Ishikawa (cell line): Measurements from ENCODE around the gene PAN3.

Source experiments
- CEBPB ChIP-seq: IDR thresholded peaks from 2 replicates; pipeline ENCODE4 v1.6.1; 2012
- CREB1 ChIP-seq: IDR thresholded peaks from 2 replicates; pipeline ENCODE4 v1.6.1; 2012; ENCODE audit warnings: low read depth
- EGR1 ChIP-seq: IDR thresholded peaks from 2 replicates; pipeline ENCODE4 v1.6.1; 2012
- EP300 ChIP-seq: IDR thresholded peaks from 2 replicates; pipeline ENCODE4 v1.6.1; 2012; ENCODE audit warnings: borderline replicate concordance
- FOXM1 ChIP-seq: IDR thresholded peaks from 2 replicates; pipeline ENCODE4 v1.6.1; 2012; ENCODE audit warnings: low read depth, borderline replicate concordance
- NFIC ChIP-seq: IDR thresholded peaks from 2 replicates; pipeline ENCODE4 v1.6.1; 2012
- RAD21 ChIP-seq: IDR thresholded peaks from 2 replicates; pipeline ENCODE4 v1.6.1; 2012; ENCODE audit warnings: low read depth
- TAF1 ChIP-seq: IDR thresholded peaks from 2 replicates; pipeline ENCODE4 v1.6.1; 2012; ENCODE audit warnings: low read depth, mild to moderate bottlenecking
- TCF12 ChIP-seq: IDR thresholded peaks from 2 replicates; pipeline ENCODE4 v1.6.1; 2012; ENCODE audit warnings: low read depth
- TEAD4 ChIP-seq: IDR thresholded peaks from 2 replicates; pipeline ENCODE4 v1.6.1; 2012
- YY1 ChIP-seq: IDR thresholded peaks from 2 replicates; pipeline ENCODE4 v1.6.1; 2012; ENCODE audit warnings: low read depth
- ZBTB7A ChIP-seq: IDR thresholded peaks from 2 replicates; pipeline ENCODE4 v1.6.1; 2012; ENCODE audit warnings: low read depth
- TF ChIP-seq, protein P1 (sequence below): IDR thresholded peaks from 2 replicates; pipeline ENCODE4 v1.6.1; 2012
- TF ChIP-seq, protein P2 (sequence below): IDR thresholded peaks from 2 replicates; pipeline ENCODE4 v1.6.1; 2012
- TF ChIP-seq, protein P3 (sequence below): IDR thresholded peaks from 2 replicates; pipeline ENCODE4 v1.6.1; 2012; ENCODE audit warnings: low read depth, mild to moderate bottlenecking

The PAN3 gene

DNA sequence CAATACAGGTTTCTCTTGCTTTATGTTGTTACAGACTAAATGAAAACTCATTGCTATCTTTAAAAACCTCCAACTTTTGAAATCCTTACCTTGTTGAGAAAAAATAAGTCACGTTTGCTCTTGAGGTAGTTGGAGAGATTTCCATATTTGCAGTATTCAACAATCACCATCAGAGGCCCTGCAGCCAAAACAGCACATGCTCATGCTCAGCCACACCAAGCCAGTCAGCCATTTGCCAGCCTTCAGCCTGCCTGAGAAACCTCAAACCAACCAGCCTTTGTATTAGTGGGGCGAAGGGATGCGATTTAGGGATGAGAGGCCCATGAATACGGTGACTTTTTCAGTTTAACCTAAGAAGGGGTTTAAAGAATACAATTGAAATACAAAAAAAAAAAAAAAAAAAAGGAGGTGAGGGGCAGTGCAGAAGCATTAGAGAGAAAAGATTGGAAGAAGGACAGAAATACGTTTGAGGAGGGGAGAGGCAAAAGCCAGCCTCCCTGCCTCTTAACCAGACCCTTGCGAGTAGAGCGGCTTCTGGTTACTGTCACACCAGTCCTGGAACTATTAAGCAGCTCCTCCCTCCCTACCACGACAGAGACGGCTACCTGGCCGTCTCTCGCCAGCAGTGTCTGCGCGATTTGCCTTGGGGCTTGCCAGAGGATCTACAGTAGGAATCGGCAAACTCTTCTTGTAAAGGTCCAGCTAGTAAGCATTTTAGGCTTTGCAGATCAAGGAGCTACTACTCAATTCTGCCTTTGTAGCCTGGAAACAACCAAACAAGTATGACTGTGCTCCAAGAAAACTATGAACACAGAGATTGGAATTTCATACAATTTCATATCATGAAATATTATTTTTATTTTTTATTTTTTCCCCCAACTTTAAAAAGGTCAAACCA lies 189.3 kb downstream of the PAN3 start:
- TF ChIP-seq FOXM1 (no peak), TCF12 (no peak), ZBTB7A (no peak), CEBPB (no peak), RAD21 (no peak), YY1 (no peak), EP300 (no peak), NFIC (no peak), TAF1 (no peak), TEAD4 (no peak), CREB1 (no peak), EGR1 (no peak)
- TF ChIP-seq, protein P1, sequence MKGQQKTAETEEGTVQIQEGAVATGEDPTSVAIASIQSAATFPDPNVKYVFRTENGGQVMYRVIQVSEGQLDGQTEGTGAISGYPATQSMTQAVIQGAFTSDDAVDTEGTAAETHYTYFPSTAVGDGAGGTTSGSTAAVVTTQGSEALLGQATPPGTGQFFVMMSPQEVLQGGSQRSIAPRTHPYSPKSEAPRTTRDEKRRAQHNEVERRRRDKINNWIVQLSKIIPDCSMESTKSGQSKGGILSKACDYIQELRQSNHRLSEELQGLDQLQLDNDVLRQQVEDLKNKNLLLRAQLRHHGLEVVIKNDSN: no peak
- TF ChIP-seq, protein P2, sequence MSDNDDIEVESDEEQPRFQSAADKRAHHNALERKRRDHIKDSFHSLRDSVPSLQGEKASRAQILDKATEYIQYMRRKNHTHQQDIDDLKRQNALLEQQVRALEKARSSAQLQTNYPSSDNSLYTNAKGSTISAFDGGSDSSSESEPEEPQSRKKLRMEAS: no peak
- TF ChIP-seq, protein P3, sequence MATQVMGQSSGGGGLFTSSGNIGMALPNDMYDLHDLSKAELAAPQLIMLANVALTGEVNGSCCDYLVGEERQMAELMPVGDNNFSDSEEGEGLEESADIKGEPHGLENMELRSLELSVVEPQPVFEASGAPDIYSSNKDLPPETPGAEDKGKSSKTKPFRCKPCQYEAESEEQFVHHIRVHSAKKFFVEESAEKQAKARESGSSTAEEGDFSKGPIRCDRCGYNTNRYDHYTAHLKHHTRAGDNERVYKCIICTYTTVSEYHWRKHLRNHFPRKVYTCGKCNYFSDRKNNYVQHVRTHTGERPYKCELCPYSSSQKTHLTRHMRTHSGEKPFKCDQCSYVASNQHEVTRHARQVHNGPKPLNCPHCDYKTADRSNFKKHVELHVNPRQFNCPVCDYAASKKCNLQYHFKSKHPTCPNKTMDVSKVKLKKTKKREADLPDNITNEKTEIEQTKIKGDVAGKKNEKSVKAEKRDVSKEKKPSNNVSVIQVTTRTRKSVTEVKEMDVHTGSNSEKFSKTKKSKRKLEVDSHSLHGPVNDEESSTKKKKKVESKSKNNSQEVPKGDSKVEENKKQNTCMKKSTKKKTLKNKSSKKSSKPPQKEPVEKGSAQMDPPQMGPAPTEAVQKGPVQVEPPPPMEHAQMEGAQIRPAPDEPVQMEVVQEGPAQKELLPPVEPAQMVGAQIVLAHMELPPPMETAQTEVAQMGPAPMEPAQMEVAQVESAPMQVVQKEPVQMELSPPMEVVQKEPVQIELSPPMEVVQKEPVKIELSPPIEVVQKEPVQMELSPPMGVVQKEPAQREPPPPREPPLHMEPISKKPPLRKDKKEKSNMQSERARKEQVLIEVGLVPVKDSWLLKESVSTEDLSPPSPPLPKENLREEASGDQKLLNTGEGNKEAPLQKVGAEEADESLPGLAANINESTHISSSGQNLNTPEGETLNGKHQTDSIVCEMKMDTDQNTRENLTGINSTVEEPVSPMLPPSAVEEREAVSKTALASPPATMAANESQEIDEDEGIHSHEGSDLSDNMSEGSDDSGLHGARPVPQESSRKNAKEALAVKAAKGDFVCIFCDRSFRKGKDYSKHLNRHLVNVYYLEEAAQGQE: no peak

DNA sequence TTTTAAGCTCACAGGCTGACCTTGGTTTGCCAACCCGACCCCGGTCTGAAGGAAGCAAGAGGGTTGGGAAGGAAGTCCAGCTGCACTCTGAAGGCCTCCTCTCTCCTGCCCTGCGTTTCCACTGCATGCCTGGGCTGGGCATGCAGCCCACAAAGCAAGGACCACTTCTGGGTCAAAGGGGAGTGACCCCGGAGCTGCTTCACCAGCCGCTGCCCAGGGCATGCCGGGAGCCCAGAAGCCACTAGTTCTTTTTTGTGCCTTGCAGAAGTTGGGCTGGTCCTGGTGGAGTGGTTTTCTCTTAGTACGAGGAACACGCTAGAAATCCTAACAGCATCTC lies 189.9 kb downstream of the PAN3 start:
- TF ChIP-seq TAF1: no peak
- no peak for TF ChIP-seq NFIC
- TF ChIP-seq CREB1: no peak
- no peak for TF ChIP-seq TEAD4
- TF ChIP-seq YY1: no peak
- TF ChIP-seq EGR1: no peak
- TF ChIP-seq, protein P2: no peak
- TF ChIP-seq, protein P3: no peak
- TF ChIP-seq EP300: no peak

DNA sequence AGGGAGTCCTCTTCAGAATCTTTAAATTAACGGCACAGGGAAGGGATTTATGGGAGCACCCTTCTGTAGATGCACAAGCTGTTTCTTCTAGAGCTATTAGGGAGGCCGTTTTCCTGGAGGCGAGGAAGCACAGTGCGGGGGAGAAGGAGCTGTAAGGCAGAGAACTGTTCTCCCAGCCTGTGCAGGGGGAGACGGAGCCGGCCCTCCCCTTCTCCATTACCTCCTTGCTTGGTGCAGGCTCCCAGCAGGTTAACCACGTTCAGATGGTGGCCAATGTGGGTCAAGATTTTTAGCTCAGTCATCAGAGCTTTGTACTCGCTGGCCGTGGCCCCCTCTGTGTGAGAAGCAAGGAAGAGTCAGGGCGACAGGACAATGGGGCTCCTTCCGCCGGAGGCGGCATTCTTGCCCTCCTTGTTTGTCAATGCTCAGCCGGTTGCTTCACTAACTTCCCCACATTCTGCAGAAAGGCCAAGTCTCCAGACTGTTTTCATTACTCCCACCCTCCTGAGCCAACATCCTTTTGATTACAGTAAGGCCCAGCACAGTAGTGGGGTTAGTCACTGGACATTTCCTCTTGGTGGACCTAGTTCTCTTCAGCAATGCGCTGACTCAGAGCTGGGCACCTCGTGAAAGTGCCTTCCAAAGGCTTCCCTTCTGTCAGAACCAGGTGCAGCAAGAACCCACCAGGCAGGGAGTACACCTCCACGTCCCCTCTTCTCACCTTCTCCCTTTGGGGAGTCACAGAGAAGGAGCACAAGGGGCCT lies 191.2 kb downstream of the PAN3 start:
- TF ChIP-seq YY1 (no peak), EGR1 (no peak), CEBPB (no peak), TEAD4 (no peak), FOXM1 (no peak), ZBTB7A (no peak), NFIC (no peak), TAF1 (no peak)
- TF ChIP-seq, protein P1: no peak
- TF ChIP-seq, protein P2: no peak

DNA sequence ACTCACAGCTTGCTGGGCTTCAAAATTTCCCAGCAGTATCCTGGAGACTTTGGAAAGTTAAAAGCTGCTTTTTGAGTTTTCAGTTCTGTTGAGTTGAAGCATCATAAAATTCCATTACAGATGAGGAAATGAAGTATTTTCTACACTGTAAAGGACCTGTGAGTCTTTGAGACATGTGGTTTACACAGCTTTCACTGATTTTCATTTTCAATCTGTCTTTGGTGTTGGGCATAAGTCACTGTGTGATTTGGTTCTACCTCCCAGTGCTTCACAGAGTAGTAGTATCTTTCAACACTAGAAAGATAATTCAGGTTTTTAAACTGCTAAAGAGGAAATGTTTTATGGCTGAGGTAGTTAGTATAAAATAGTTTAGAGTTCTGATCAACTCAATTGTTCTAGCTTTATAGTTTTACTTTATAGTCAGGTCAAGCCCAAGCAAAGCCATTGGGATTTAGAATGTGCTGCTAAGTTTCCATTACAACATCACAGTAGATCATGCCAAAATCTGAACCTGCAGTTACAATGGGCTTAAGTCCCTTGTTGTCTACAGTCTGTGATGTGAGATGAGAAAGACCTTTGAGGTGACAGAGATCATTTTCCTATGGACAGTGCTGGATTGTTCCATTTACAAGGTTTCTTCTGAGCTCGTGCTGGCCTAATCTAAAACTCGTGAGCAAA lies 195.0 kb downstream of the PAN3 start:
- TF ChIP-seq, protein P2: no peak
- TF ChIP-seq EGR1 (no peak), TEAD4 (no peak), CEBPB (no peak), TCF12 (no peak)

DNA sequence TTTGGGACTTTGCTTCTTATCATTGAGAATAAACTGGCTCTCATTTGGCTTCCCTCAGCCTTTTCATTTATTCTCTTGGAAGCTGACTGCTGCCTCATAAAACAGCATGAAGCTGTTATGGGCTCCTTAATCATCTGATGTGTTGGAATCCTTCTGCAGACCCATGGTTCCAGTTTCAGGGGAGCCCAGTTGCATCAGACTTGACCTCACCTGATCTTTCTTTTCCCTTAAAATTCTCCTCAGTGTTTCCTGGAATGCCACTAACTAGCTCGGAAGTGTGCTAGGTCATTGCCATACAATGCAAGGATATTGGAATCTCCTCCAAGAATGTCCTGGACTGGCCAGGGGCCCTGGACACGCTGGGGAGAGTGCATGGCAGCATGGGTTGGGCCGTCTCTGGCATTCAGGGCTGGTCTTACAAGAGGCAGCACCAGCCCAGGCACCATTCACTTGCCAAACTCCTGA lies 197.9 kb downstream of the PAN3 start:
- TF ChIP-seq TAF1 (no peak), EGR1 (no peak), ZBTB7A (no peak), FOXM1 (no peak), TCF12 (no peak), RAD21 (no peak), NFIC (no peak)
- TF ChIP-seq, protein P1: no peak
- TF ChIP-seq, protein P2: no peak
